HFFc6 (cell line): ENCODE results near the gene CHD5. TPM values are rescaled to one million over a fixed set of nuclear protein-coding genes. Genes with fewer than 3 reads are reported as not detected.

Experiments used
- DNase-seq: peaks from one replicate; pipeline ENCODE4 v3.0.0-alpha.2; 2018
- H3K27ac Mint-ChIP-seq: 2 replicates; pipeline ENCODE4 v1.8.0; 2020; ENCODE audit warnings: mild to moderate bottlenecking, mixed read lengths
- H3K27me3 Mint-ChIP-seq: 2 replicates; pipeline ENCODE4 v1.8.0; 2021; ENCODE audit warnings: mild to moderate bottlenecking, moderate library complexity, mixed read lengths; ENCODE audit not compliant: insufficient read depth
- H3K36me3 Mint-ChIP-seq: 2 replicates; pipeline ENCODE4 v1.8.0; 2021; ENCODE audit warnings: low read depth, mixed read lengths
- H3K4me1 Mint-ChIP-seq: 2 replicates; pipeline ENCODE4 v1.8.0; 2020; ENCODE audit warnings: low read depth, mixed read lengths
- H3K4me3 Mint-ChIP-seq: 2 replicates; pipeline ENCODE4 v1.8.0; 2020; ENCODE audit warnings: mild to moderate bottlenecking, moderate library complexity, mixed read lengths
- H3K9me3 Mint-ChIP-seq: 2 replicates; pipeline ENCODE4 v1.8.0; 2020; ENCODE audit warnings: mild to moderate bottlenecking, mixed read lengths
- total RNA-seq, 6 experiments: library from RNA; stranded (reverse); fragmentation: NEBNext Ultra II Directional; extraction: Animal tissue kit (Norgen Biotek cat#: 25700); gene quantifications; 2 replicates in 1 of 6; 3 replicates in 5 of 6; pipeline ENCODE4 v1.2.3, GENCODE V29; 2021
- TF ChIP-seq, protein P1 (sequence below): fragments of 200-600 bp; sonication (generic); IDR thresholded peaks from 2 replicates; pipeline ENCODE4 v1.5.0; 2021; ENCODE audit warnings: antibody characterized with exemption, mild to moderate bottlenecking

CHD5 gene
- total RNA-seq, 6 experiments from 2014 or later, result 0.05 to 0.36 (median 0.16) TPM; not detected in 2

DNA sequence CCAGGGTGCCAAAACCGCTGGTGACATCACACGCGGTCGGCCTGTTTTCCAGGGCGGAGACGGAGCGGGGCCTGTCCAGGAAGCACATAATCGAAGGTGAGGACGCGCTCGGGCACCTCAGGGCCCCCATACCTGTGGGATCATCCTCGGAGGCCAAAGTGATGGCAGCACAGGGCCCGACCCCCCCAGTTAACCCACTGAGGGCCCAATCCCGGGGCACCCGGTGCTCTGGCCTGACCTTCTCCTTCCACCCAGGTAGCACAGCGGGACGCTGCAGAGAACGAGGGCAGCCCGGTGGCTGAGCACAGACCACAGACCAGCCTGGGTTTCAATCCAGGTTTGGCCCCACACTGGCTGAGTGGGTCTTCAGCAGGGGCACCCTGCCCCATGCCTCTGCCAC is 91.2 kb downstream of the CHD5 start:
- TF ChIP-seq, protein P1, sequence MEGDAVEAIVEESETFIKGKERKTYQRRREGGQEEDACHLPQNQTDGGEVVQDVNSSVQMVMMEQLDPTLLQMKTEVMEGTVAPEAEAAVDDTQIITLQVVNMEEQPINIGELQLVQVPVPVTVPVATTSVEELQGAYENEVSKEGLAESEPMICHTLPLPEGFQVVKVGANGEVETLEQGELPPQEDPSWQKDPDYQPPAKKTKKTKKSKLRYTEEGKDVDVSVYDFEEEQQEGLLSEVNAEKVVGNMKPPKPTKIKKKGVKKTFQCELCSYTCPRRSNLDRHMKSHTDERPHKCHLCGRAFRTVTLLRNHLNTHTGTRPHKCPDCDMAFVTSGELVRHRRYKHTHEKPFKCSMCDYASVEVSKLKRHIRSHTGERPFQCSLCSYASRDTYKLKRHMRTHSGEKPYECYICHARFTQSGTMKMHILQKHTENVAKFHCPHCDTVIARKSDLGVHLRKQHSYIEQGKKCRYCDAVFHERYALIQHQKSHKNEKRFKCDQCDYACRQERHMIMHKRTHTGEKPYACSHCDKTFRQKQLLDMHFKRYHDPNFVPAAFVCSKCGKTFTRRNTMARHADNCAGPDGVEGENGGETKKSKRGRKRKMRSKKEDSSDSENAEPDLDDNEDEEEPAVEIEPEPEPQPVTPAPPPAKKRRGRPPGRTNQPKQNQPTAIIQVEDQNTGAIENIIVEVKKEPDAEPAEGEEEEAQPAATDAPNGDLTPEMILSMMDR, result no peak
- Mint-ChIP-seq H3K27me3 (peaks cover 8% of the 10 kb centered on the region), H3K36me3 (no peaks in the 10 kb centered on the region), H3K4me1 (peaks cover 5% of the 10 kb centered on the region), H3K9me3 (no peaks in the 10 kb centered on the region), H3K27ac (no peak overlapping the region), H3K4me3 (no peak overlapping the region)
- DNase-seq, result no peak

DNA sequence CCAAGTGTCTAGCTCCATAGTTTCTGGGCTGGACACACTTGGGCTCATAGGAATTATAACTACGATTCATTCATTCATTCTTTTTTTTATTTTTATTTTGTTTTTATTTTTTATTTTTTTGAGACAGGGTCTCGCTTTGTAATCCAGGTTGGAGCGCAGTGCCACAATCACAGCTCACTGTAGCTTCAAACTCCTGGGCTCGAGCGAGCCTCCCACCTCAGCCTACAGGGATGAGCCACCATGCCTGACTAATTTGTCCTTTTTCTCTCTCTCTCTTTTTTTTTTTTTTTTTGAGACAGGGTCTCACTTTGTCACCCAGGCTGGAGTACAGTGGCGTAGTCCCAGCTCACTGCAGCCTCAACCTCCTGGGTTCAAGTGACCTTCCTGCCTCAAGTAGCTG is 92.2 kb downstream of the CHD5 start:
- H3K9me3 Mint-ChIP-seq, result no peaks in the 10 kb centered on the region
- H3K4me1 Mint-ChIP-seq, result peaks cover 11% of the 10 kb centered on the region
- no peaks in the 10 kb centered on the region for H3K36me3 Mint-ChIP-seq
- peaks cover 7% of the 10 kb centered on the region for H3K27me3 Mint-ChIP-seq
- H3K27ac Mint-ChIP-seq, result no peak overlapping the region
- no peak overlapping the region for H3K4me3 Mint-ChIP-seq
- DNase-seq, result no peak
- TF ChIP-seq, protein P1, result no peak

DNA sequence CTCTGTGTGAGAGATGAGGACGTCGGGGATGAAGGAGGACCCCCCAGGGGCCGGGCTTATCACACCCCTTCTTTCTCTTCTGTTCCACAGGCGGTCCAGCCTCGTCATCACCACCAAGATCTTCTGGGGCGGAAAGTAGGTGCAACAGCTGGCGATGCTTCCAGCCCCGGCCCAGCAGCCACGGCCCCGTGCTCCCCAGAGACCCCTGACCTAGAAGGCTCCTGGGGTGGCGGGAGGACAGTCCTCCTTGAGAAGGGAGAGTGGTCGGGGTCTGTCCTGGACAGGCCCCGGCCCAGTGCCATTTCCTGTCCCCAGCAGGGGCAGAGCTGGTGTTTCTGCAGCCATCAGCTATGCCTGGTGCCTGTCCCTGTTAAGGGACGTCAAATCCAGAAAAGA is 92.7 kb downstream of the CHD5 start:
- peaks cover 11% of the 10 kb centered on the region for H3K4me1 Mint-ChIP-seq
- H3K9me3 Mint-ChIP-seq, result no peaks in the 10 kb centered on the region
- TF ChIP-seq, protein P1, result no peak
- H3K27ac Mint-ChIP-seq, result no peak overlapping the region
- no peaks in the 10 kb centered on the region for H3K36me3 Mint-ChIP-seq
- H3K27me3 Mint-ChIP-seq, result peaks cover 6% of the 10 kb centered on the region
- no peak for DNase-seq
- H3K4me3 Mint-ChIP-seq, result no peak overlapping the region

DNA sequence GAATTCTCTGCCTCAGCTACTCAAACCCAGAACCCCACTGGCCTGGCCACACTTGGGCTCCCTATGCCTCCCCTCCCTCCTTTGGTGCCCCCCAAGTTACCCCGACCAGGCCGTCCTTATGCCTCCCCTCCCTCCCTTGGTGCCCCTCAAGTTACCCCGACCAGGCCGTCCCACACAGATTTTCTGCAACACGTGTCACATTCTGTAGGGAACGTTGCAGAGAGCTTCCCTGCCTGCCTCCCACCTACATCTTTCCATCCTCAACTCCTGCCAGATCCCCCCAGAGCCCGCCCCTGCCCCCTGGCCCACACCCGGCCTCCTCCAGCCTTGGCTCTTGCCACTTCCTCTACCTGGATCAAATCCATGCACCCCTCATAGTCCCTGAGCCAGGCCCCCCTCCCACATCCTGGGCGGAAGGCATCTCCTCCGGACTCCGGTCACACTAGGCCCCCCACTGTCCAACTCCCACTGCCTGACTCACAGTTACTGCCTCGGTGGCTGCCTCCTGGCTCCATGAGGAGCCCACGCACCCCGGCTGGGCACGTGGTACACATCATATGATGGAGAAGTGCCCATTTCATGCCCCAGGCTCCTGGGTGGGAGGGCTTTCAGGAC is 93.3 kb downstream of the CHD5 start:
- Mint-ChIP-seq H3K9me3 (no peaks in the 10 kb centered on the region), H3K4me1 (peaks cover 11% of the 10 kb centered on the region), H3K36me3 (no peaks in the 10 kb centered on the region), H3K4me3 (no peak overlapping the region), H3K27me3 (peaks cover 6% of the 10 kb centered on the region), H3K27ac (no peak overlapping the region)
- TF ChIP-seq, protein P1, result no peak
- DNase-seq, result no peak

DNA sequence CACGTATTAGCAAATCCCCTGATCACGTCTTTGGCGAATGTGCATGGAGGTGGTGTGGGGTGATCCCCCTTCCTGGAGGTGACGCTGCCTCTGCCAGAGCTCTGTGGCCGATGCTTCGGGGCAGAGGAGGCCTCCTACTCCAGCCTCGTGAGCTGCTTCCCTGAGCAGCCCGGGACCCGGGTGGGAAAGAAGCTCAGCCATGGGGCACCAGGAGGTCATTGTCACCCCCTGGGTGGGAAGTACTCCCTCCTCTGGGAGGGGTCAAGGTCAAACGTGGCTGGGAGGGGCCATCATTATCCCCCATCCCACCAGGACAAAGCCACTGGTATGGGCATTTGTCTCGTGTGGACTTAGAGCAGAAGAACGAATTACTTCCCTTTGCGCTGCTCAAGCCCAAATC is 93.8 kb downstream of the CHD5 start:
- Mint-ChIP-seq H3K4me1 (peaks cover 11% of the 10 kb centered on the region), H3K36me3 (no peaks in the 10 kb centered on the region), H3K27ac (no peak overlapping the region), H3K9me3 (no peaks in the 10 kb centered on the region), H3K27me3 (peaks cover 6% of the 10 kb centered on the region), H3K4me3 (no peak overlapping the region)
- no peak for DNase-seq
- TF ChIP-seq, protein P1, result no peak
